ENCODE results near the gene OSBPL9.

Gene OSBPL9

GRCh38 chr1:51714374-51715019 is 97.6 kb downstream of the OSBPL9 start:
- no peaks in the 10 kb centered on the region for H3K4me1 ChIP-seq (ENCODE audit: low read length)
- no peaks in the 10 kb centered on the region for H3K79me2 ChIP-seq (ENCODE audit: low read length)
- H3K27me3 ChIP-seq (replicated peaks; ENCODE audit: insufficient read depth, low read length), result no peaks in the 10 kb centered on the region
- no peak overlapping the region for H3K9ac ChIP-seq (ENCODE audit: low read length)
- no peak for DNase-seq
- no peaks in the 10 kb centered on the region for H3K9me3 ChIP-seq (replicated peaks; ENCODE audit: insufficient read depth, low read length)
- no peak overlapping the region for H2AFZ ChIP-seq (ENCODE audit: low read length)
- H3K9me2 ChIP-seq (replicated peaks; ENCODE audit: insufficient read depth, low read length), result no peaks in the 10 kb centered on the region
- H3K4me3 ChIP-seq (ENCODE audit: low read length), result no peak overlapping the region
- no peaks in the 10 kb centered on the region for H3K36me3 ChIP-seq (replicated peaks; ENCODE audit: insufficient read depth, low read length)
- H3F3A ChIP-seq (ENCODE audit: insufficient read depth, low read length), result no peaks in the 10 kb centered on the region
- H3K27ac ChIP-seq (ENCODE audit: low read length), result no peak overlapping the region
- H3K4me2 ChIP-seq (ENCODE audit: low read depth, low read length), result no peak overlapping the region
- TF ChIP-seq CTCF (IDR thresholded peaks at IDR 0.05; ENCODE audit: low read length) (no peak), EZH2 (optimal IDR thresholded peaks at IDR 0.05; ENCODE audit: low read depth, low read length) (no peak), EZH2phosphoT487 (IDR thresholded peaks at IDR 0.05; ENCODE audit: low read length) (no peak)
- H4K20me1 ChIP-seq (ENCODE audit: insufficient read depth, low read length), result no peaks in the 10 kb centered on the region

GRCh38 chr1:51715369-51715768 is 98.5 kb downstream of the OSBPL9 start:
- H3K9me3 ChIP-seq (replicated peaks; ENCODE audit: insufficient read depth, low read length), result no peaks in the 10 kb centered on the region
- no peak overlapping the region for H3K4me3 ChIP-seq (ENCODE audit: low read length)
- no peaks in the 10 kb centered on the region for H4K20me1 ChIP-seq (ENCODE audit: insufficient read depth, low read length)
- H3K27ac ChIP-seq (ENCODE audit: low read length), result no peak overlapping the region
- H2AFZ ChIP-seq (ENCODE audit: low read length), result no peak overlapping the region
- no peak overlapping the region for H3K4me2 ChIP-seq (ENCODE audit: low read depth, low read length)
- no peaks in the 10 kb centered on the region for H3K36me3 ChIP-seq (replicated peaks; ENCODE audit: insufficient read depth, low read length)
- no peak for DNase-seq
- no peaks in the 10 kb centered on the region for H3K79me2 ChIP-seq (ENCODE audit: low read length)
- no peaks in the 10 kb centered on the region for H3F3A ChIP-seq (ENCODE audit: insufficient read depth, low read length)
- no peaks in the 10 kb centered on the region for H3K27me3 ChIP-seq (replicated peaks; ENCODE audit: insufficient read depth, low read length)
- no peaks in the 10 kb centered on the region for H3K4me1 ChIP-seq (ENCODE audit: low read length)
- no peaks in the 10 kb centered on the region for H3K9me2 ChIP-seq (replicated peaks; ENCODE audit: insufficient read depth, low read length)
- TF ChIP-seq CTCF (IDR thresholded peaks at IDR 0.05; ENCODE audit: low read length) (no peak), EZH2phosphoT487 (IDR thresholded peaks at IDR 0.05; ENCODE audit: low read length) (no peak), EZH2 (optimal IDR thresholded peaks at IDR 0.05; ENCODE audit: low read depth, low read length) (no peak)
- H3K9ac ChIP-seq (ENCODE audit: low read length), result no peak overlapping the region

GRCh38 chr1:51716746-51717145 is 99.9 kb downstream of the OSBPL9 start:
- H3K9me2 ChIP-seq (replicated peaks; ENCODE audit: insufficient read depth, low read length), result no peaks in the 10 kb centered on the region
- H3K79me2 ChIP-seq (ENCODE audit: low read length), result no peaks in the 10 kb centered on the region
- H4K20me1 ChIP-seq (ENCODE audit: insufficient read depth, low read length), result no peaks in the 10 kb centered on the region
- TF ChIP-seq CTCF (IDR thresholded peaks at IDR 0.05; ENCODE audit: low read length) (no peak), EZH2phosphoT487 (IDR thresholded peaks at IDR 0.05; ENCODE audit: low read length) (no peak), EZH2 (optimal IDR thresholded peaks at IDR 0.05; ENCODE audit: low read depth, low read length) (no peak)
- H3K4me3 ChIP-seq (ENCODE audit: low read length), result no peak overlapping the region
- DNase-seq, result no peak
- H3K36me3 ChIP-seq (replicated peaks; ENCODE audit: insufficient read depth, low read length), result no peaks in the 10 kb centered on the region
- H3F3A ChIP-seq (ENCODE audit: insufficient read depth, low read length), result no peaks in the 10 kb centered on the region
- H2AFZ ChIP-seq (ENCODE audit: low read length), result no peak overlapping the region
- no peaks in the 10 kb centered on the region for H3K9me3 ChIP-seq (replicated peaks; ENCODE audit: insufficient read depth, low read length)
- H3K4me1 ChIP-seq (ENCODE audit: low read length), result no peaks in the 10 kb centered on the region
- no peak overlapping the region for H3K27ac ChIP-seq (ENCODE audit: low read length)
- H3K4me2 ChIP-seq (ENCODE audit: low read depth, low read length), result no peak overlapping the region
- no peaks in the 10 kb centered on the region for H3K27me3 ChIP-seq (replicated peaks; ENCODE audit: insufficient read depth, low read length)
- H3K9ac ChIP-seq (ENCODE audit: low read length), result no peak overlapping the region

Data from MM.1S (cell line).